ENCODE results near the gene ANKRD35.

The ANKRD35 gene

DNA sequence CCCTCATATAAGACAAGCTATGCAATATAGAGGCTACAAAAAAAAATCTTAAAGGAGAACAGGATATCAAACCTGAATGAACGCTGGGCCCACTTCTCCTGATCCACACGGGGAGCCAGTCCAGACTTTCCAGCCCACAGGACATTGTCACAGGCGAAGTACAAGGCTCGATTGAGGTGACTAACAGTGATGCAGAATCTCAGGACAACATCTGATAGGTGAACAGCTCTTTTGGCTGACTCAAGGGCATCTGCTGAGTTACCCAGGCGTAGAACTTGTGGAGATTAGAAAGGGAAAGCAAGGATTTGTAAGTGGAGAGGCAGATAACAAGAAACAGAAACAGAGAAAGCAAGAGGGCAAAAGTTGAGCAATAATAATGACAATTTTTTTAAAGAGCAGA, 31.1 kb upstream of the ANKRD35 start:
- H3K36me3 Mint-ChIP-seq (ENCODE audit: insufficient read depth): peaks cover 36% of the 10 kb centered on the region
- peak overlapping the region; percentile 91 for H3K4me3 Mint-ChIP-seq
- H3K27me3 Mint-ChIP-seq: no peaks in the 10 kb centered on the region
- no peaks in the 10 kb centered on the region for H3K9me3 Mint-ChIP-seq
- H3K27ac Mint-ChIP-seq (ENCODE audit: low read depth): peak overlapping the region; percentile 94
- peaks cover 50% of the 10 kb centered on the region for H3K4me1 Mint-ChIP-seq
- ATAC-seq (replicated peaks; ENCODE audit: extremely low read depth, poor library complexity, severe bottlenecking) (no peak), DNase-seq (ENCODE audit: low spot score in 2 of 2) (no peak)

DNA sequence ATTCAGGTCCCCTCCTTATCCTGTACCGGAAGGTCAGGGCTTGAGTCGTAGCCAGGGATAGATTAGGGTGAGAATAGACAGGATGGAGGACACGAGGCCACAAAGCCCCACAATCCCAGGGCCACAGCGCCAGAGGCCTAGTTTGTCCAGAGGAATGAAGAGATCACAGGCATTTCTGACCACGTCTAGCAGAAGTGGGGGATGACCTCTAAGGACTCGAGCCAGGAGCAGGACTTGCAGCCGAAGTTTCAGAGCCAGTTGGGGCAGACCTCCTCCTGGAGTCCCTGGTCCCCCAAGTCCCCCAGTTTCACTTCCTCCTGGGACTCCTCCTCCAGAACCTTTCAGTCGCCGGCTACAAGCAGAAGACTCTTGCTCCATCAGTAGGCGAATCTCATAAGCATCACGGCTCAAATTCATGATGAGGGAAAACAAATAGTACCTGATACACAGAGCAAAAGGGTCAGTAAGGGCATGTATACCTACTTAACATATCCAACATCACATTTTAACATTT, 26.5 kb upstream of the ANKRD35 start:
- H3K27me3 Mint-ChIP-seq: no peaks in the 10 kb centered on the region
- no peak overlapping the region for H3K4me3 Mint-ChIP-seq
- peaks cover 30% of the 10 kb centered on the region for H3K36me3 Mint-ChIP-seq (ENCODE audit: insufficient read depth)
- H3K4me1 Mint-ChIP-seq: peaks cover 24% of the 10 kb centered on the region
- H3K9me3 Mint-ChIP-seq: no peaks in the 10 kb centered on the region
- ATAC-seq (replicated peaks; ENCODE audit: extremely low read depth, poor library complexity, severe bottlenecking): no peak
- H3K27ac Mint-ChIP-seq (ENCODE audit: low read depth): no peak overlapping the region
- DNase-seq (ENCODE audit: low spot score in 2 of 2): no peak

DNA sequence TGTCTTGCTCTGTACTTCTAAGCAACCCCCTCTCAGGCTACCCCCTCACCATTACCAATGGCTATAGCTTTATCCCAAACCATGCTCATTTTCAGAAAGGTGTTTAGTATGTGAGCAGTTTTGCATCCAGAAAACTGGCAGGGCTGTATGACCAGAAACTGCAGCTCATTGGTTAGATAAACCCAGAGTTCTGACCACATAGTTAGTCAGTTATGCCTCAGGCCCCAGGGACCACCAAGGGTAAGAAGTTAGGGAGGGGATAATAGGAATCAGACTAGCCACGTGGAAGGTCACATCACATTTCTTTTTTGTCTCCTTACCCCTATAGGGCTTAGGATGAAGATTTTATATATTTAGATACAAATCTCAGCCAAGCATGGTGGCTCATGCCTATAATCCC, 23.0 kb upstream of the ANKRD35 start:
- H3K36me3 Mint-ChIP-seq (ENCODE audit: insufficient read depth): peaks cover 19% of the 10 kb centered on the region
- H3K27me3 Mint-ChIP-seq: no peaks in the 10 kb centered on the region
- no peaks in the 10 kb centered on the region for H3K9me3 Mint-ChIP-seq
- DNase-seq (ENCODE audit: low spot score in 2 of 2) (no peak), ATAC-seq (replicated peaks; ENCODE audit: extremely low read depth, poor library complexity, severe bottlenecking) (no peak)
- H3K4me3 Mint-ChIP-seq: no peak overlapping the region
- peaks cover 5% of the 10 kb centered on the region for H3K4me1 Mint-ChIP-seq
- no peak overlapping the region for H3K27ac Mint-ChIP-seq (ENCODE audit: low read depth)

GRCh38 chr1:145906954-145907753, 21.5 kb upstream of the ANKRD35 start:
- DNase-seq (ENCODE audit: low spot score in 2 of 2): no peak
- H3K27me3 Mint-ChIP-seq: no peaks in the 10 kb centered on the region
- no peak overlapping the region for H3K4me3 Mint-ChIP-seq
- H3K9me3 Mint-ChIP-seq: no peaks in the 10 kb centered on the region
- H3K27ac Mint-ChIP-seq (ENCODE audit: low read depth): no peak overlapping the region
- peaks cover 7% of the 10 kb centered on the region for H3K36me3 Mint-ChIP-seq (ENCODE audit: insufficient read depth)
- ATAC-seq (replicated peaks; ENCODE audit: extremely low read depth, poor library complexity, severe bottlenecking): no peak
- peaks cover 5% of the 10 kb centered on the region for H3K4me1 Mint-ChIP-seq

GRCh38 chr1:145901312-145902021, 15.8 kb upstream of the ANKRD35 start:
- H3K4me3 Mint-ChIP-seq: no peak overlapping the region
- peaks cover 2% of the 10 kb centered on the region for H3K36me3 Mint-ChIP-seq (ENCODE audit: insufficient read depth)
- no peaks in the 10 kb centered on the region for H3K27me3 Mint-ChIP-seq
- no peaks in the 10 kb centered on the region for H3K4me1 Mint-ChIP-seq
- H3K9me3 Mint-ChIP-seq: no peaks in the 10 kb centered on the region
- DNase-seq (ENCODE audit: low spot score in 2 of 2): no peak
- H3K27ac Mint-ChIP-seq (ENCODE audit: low read depth): no peak overlapping the region
- ATAC-seq (replicated peaks; ENCODE audit: extremely low read depth, poor library complexity, severe bottlenecking): no peak

DNA sequence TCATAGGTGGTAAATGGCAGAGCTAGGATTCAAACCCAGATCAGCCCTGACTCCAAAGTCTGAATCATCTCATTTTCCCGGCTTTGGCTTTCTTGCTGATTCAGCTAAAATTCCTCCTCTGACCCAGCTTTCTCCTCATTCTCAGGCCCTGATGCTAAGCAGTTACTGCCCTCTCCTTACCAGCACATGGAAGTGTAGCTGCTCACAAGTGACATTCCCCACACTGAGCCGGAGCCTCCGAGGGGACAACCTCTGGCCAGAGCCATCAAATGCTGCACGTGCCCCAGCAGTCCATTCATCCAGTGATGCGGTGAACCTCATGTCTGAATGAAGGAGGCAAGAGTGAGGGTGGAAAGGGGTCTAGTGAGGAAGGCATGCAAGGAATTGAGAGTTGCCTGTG, 13.1 kb upstream of the ANKRD35 start:
- no peaks in the 10 kb centered on the region for H3K9me3 Mint-ChIP-seq
- no peaks in the 10 kb centered on the region for H3K27me3 Mint-ChIP-seq
- no peaks in the 10 kb centered on the region for H3K4me1 Mint-ChIP-seq
- ATAC-seq (replicated peaks; ENCODE audit: extremely low read depth, poor library complexity, severe bottlenecking) (no peak), DNase-seq (ENCODE audit: low spot score in 2 of 2) (no peak)
- H3K27ac Mint-ChIP-seq (ENCODE audit: low read depth): no peak overlapping the region
- H3K36me3 Mint-ChIP-seq (ENCODE audit: insufficient read depth): peaks cover 2% of the 10 kb centered on the region
- H3K4me3 Mint-ChIP-seq: no peak overlapping the region

- no peak overlapping the region for H3K4me3 Mint-ChIP-seq
- DNase-seq (ENCODE audit: low spot score in 2 of 2): no peak
- no peak for ATAC-seq (replicated peaks; ENCODE audit: extremely low read depth, poor library complexity, severe bottlenecking)
These were observed 12.3 kb upstream of the ANKRD35 start for GRCh38 chr1:145897969-145898368.

DNA sequence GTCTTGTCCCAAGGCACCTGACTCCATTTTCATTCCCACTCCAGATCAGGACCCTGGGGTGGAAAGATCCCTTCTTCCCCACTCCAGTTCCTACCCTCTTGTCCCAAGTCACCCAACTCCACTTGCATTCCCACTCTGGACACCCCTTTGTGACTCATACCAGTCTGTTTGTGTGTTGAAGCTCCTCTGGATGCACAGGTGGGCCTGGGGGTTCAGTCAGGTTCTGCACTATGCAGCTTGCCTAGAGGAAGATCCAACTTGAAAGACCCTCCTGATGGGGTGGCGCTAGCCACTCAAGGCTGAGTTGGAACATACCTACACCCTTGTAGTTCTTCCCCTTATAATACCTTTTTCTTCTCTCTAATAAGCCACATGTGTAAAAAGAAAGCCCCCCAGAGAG, 9.8 kb upstream of the ANKRD35 start:
- peaks cover 2% of the 10 kb centered on the region for H3K36me3 Mint-ChIP-seq (ENCODE audit: insufficient read depth)
- H3K4me1 Mint-ChIP-seq: no peaks in the 10 kb centered on the region
- H3K27ac Mint-ChIP-seq (ENCODE audit: low read depth): no peak overlapping the region
- H3K4me3 Mint-ChIP-seq: no peak overlapping the region
- DNase-seq (ENCODE audit: low spot score in 2 of 2): no peak
- ATAC-seq (replicated peaks; ENCODE audit: extremely low read depth, poor library complexity, severe bottlenecking): no peak
- H3K27me3 Mint-ChIP-seq: no peaks in the 10 kb centered on the region
- no peaks in the 10 kb centered on the region for H3K9me3 Mint-ChIP-seq

More at GRCh38 chr1:145897969-145898368, 12.3 kb upstream of the ANKRD35 start:
- H3K27me3 Mint-ChIP-seq: no peaks in the 10 kb centered on the region
- H3K36me3 Mint-ChIP-seq (ENCODE audit: insufficient read depth): peaks cover 2% of the 10 kb centered on the region
- H3K27ac Mint-ChIP-seq (ENCODE audit: low read depth): no peak overlapping the region
- no peaks in the 10 kb centered on the region for H3K9me3 Mint-ChIP-seq
- no peaks in the 10 kb centered on the region for H3K4me1 Mint-ChIP-seq

- no peak overlapping the region for H3K27ac Mint-ChIP-seq (ENCODE audit: low read depth)
- H3K27me3 Mint-ChIP-seq: no peaks in the 10 kb centered on the region
- H3K4me3 Mint-ChIP-seq: no peak overlapping the region
- H3K36me3 Mint-ChIP-seq (ENCODE audit: insufficient read depth): no peaks in the 10 kb centered on the region
- H3K4me1 Mint-ChIP-seq: no peaks in the 10 kb centered on the region
- no peak for DNase-seq (ENCODE audit: low spot score in 2 of 2)
- H3K9me3 Mint-ChIP-seq: no peaks in the 10 kb centered on the region
- ATAC-seq (replicated peaks; ENCODE audit: extremely low read depth, poor library complexity, severe bottlenecking): no peak
These were observed 7.8 kb upstream of the ANKRD35 start for GRCh38 chr1:145893306-145894055.

DNA sequence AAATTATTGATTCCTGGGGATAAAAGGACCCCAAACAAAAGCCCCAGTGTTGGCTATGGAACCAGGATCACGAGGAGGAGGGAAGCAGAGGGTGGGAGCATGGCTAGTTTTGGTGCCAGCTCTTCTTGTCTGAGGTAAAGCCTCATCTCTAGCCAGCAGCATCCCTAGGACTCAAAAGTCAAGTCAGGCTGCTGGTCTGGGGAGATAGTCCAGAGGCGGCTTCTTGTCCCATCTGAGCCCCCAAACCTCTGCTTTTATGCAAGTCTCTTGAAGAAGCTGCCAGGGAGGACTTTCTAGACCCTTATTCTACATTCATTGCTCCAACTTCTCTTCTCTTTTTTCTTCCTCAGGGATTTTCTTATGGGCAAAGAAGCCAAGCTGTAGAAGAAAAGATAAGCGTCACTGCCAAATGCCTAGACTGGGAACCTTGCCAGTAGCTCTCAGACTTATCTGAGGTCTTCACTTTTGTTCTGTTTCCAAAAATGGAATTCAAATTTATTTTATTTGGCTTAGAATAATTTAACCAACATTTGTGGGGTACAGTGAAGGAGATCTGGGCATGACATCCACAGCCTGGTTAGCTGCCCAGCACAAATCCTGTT, 6.9 kb upstream of the ANKRD35 start:
- H3K36me3 Mint-ChIP-seq (ENCODE audit: insufficient read depth): peaks cover 2% of the 10 kb centered on the region
- no peaks in the 10 kb centered on the region for H3K9me3 Mint-ChIP-seq
- DNase-seq (ENCODE audit: low spot score in 2 of 2): no peak

DNA sequence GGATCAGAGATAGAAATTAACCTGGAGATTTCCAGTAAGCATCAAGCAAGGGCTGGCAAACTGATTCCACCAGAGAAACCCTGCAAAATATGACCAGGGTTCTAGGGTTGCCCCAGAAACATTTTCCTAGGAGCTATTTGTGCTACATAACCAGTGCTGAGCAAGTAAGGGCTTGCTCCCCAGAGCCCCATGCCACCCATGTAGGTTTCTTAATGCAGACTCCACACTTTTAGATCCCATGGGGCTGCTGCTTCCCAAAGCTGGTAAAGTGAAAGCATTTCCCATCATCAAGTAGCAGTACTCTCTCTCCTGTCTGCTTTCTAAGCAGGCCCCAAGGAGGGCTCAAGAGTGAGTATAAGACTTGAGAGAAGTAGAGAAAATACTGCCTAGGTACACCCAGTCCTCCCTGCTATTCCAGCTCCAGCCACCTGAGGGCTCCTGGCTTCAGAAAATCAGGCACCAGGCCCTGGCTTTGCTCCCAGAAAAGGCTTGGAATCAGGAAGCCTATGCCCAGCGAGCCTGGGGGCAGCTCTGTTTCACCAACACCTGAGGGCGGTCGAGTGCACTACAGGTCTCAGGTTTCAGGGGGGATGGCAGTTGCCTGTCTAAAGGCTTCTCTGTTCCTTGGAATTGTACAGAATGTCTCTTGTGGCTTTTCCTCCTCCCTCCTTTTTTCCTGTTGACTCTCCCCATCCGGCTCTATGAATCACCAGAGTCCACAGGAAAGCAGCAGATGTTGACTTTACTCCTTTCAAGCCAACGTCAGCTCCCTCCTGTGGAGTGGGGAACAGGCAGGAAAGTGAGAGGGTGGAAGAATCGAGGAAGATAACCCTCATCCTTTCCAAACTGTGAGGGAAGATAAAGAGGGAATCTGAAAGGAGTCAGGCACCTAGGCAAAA, 6.2 kb upstream of the ANKRD35 start:
- no peak overlapping the region for H3K27ac Mint-ChIP-seq (ENCODE audit: low read depth)
- ATAC-seq (replicated peaks; ENCODE audit: extremely low read depth, poor library complexity, severe bottlenecking): no peak
- no peaks in the 10 kb centered on the region for H3K27me3 Mint-ChIP-seq
- peaks cover 2% of the 10 kb centered on the region for H3K36me3 Mint-ChIP-seq (ENCODE audit: insufficient read depth)
- no peaks in the 10 kb centered on the region for H3K9me3 Mint-ChIP-seq
- peak in 1 of 2 donors; percentile 25 for DNase-seq (ENCODE audit: low spot score in 2 of 2)
- no peak overlapping the region for H3K4me3 Mint-ChIP-seq
- no peaks in the 10 kb centered on the region for H3K4me1 Mint-ChIP-seq

More for the DNA sequence above, 6.9 kb upstream of the ANKRD35 start:
- Mint-ChIP-seq H3K27me3 (no peaks in the 10 kb centered on the region), H3K27ac (ENCODE audit: low read depth) (no peak overlapping the region), H3K4me3 (no peak overlapping the region), H3K4me1 (no peaks in the 10 kb centered on the region)
- no peak for ATAC-seq (replicated peaks; ENCODE audit: extremely low read depth, poor library complexity, severe bottlenecking)
